Liver (tissue), 9 donors: Measurements from ENCODE around the gene P3H4. TPM values are rescaled to one million over a fixed set of nuclear protein-coding genes. Genes with fewer than 3 reads are reported as not detected.

Experiments
- DNase-seq: peaks from one replicate; pipeline ENCODE4 v3.0.0-alpha.2; 2017; ENCODE audit warnings: low spot score
- H3K27ac ChIP-seq, 2 donors: one replicate each; pipeline ENCODE4 v1.7.0; 2013; ENCODE audit warnings: inconsistent platforms in 2 of 2, low read length in 2 of 2, control low read depth in 1 of 2, low read depth in 1 of 2, mild to moderate bottlenecking in 1 of 2
- H3K27me3 ChIP-seq, 4 donors: one replicate each; pipeline versions ENCODE4 v1.6.1 to v1.7.0; 2013; ENCODE audit warnings: low read length in 3 of 4, inconsistent platforms in 1 of 4, mild to moderate bottlenecking in 1 of 4, moderate library complexity in 1 of 4; ENCODE audit not compliant: control insufficient read depth in 4 of 4, insufficient read depth in 4 of 4
- H3K36me3 ChIP-seq, 4 donors: one replicate each; pipeline versions ENCODE4 v1.6.1 to v1.7.0; 2013; ENCODE audit warnings: low read length in 3 of 4, mild to moderate bottlenecking in 3 of 4, low read depth in 1 of 4, moderate library complexity in 1 of 4; ENCODE audit not compliant: control insufficient read depth in 4 of 4, insufficient read depth in 3 of 4
- H3K4me1 ChIP-seq, 4 donors: one replicate each; pipeline versions ENCODE4 v1.6.1 to v1.7.0; 2013; ENCODE audit warnings: low read length in 3 of 4, mild to moderate bottlenecking in 3 of 4, moderate library complexity in 1 of 4; ENCODE audit not compliant: control insufficient read depth in 4 of 4, insufficient read depth in 4 of 4
- H3K4me3 ChIP-seq, 3 donors: one replicate each; pipeline versions ENCODE4 v1.6.1 to v1.7.0; 2013; ENCODE audit warnings: low read length in 3 of 3, control low read depth in 1 of 3, low read depth in 1 of 3, mild to moderate bottlenecking in 1 of 3
- H3K9ac ChIP-seq, 2 donors: one replicate each; pipeline ENCODE4 v1.7.0; 2013; ENCODE audit warnings: low read length in 2 of 2, mild to moderate bottlenecking in 2 of 2, moderate library complexity in 2 of 2, control low read depth in 1 of 2, low read depth in 1 of 2
- H3K9me3 ChIP-seq, 4 donors: one replicate each; pipeline versions ENCODE4 v1.6.1 to v1.7.0; 2013; ENCODE audit warnings: low read length in 3 of 4; ENCODE audit not compliant: control insufficient read depth in 4 of 4
- ATF3 ChIP-seq: IDR thresholded peaks from 2 replicates; pipeline ENCODE4 v1.6.1; 2016; ENCODE audit warnings: antibody characterized with exemption
- CTCF ChIP-seq: fragments of 150-350 bp; IDR thresholded peaks from 2 replicates; pipeline ENCODE4 v1.5.1; 2017; ENCODE audit warnings: improper control_type of control experiment, low read depth, low read length; ENCODE audit not compliant: missing input control
- EGR1 ChIP-seq, 2 donors: IDR thresholded peaks; 2 replicates each; pipeline ENCODE4 v1.6.1; 2016 to 2018; ENCODE audit warnings: antibody characterized with exemption in 2 of 2, low read depth in 2 of 2
- FOXA1 ChIP-seq: IDR thresholded peaks from 2 replicates; pipeline ENCODE4 v1.6.1; 2016; ENCODE audit warnings: antibody characterized with exemption
- GABPA ChIP-seq, 2 donors: IDR thresholded peaks in 1 of 2; conservative IDR thresholded peaks in 1 of 2; 2 replicates each; pipeline ENCODE4 v1.6.1; 2016; ENCODE audit warnings: antibody characterized with exemption in 2 of 2, mild to moderate bottlenecking in 1 of 2, moderate library complexity in 1 of 2
- HNF4A ChIP-seq, 2 donors: conservative IDR thresholded peaks; 2 replicates each; pipeline ENCODE4 v1.6.1; 2016; ENCODE audit warnings: antibody characterized with exemption in 2 of 2, mild to moderate bottlenecking in 2 of 2
- HNF4G ChIP-seq: IDR thresholded peaks from 2 replicates; pipeline ENCODE4 v1.6.1; 2016; ENCODE audit warnings: antibody characterized with exemption
- JUND ChIP-seq, 2 donors: IDR thresholded peaks; 2 replicates each; pipeline ENCODE4 v1.6.1; 2016; ENCODE audit warnings: antibody characterized with exemption in 2 of 2
- NR2F2 ChIP-seq: IDR thresholded peaks from 2 replicates; pipeline ENCODE4 v1.6.1; 2016; ENCODE audit warnings: antibody characterized with exemption
- REST ChIP-seq: IDR thresholded peaks from 2 replicates; pipeline ENCODE4 v1.6.1; 2016; ENCODE audit warnings: antibody characterized with exemption, mild to moderate bottlenecking
- RXRA ChIP-seq, 2 donors: IDR thresholded peaks; 2 replicates each; pipeline ENCODE4 v1.6.1; 2017 to 2018; ENCODE audit warnings: antibody characterized with exemption in 2 of 2, mild to moderate bottlenecking in 1 of 2
- SP1 ChIP-seq: IDR thresholded peaks from 2 replicates; pipeline ENCODE4 v1.6.1; 2018; ENCODE audit warnings: antibody characterized with exemption, mild to moderate bottlenecking
- TAF1 ChIP-seq: conservative IDR thresholded peaks from 2 replicates; pipeline ENCODE4 v1.6.1; 2016; ENCODE audit warnings: antibody characterized with exemption, mild to moderate bottlenecking
- YY1 ChIP-seq: IDR thresholded peaks from 2 replicates; pipeline ENCODE4 v1.6.1; 2016; ENCODE audit warnings: antibody characterized with exemption, mild to moderate bottlenecking
- WGBS: extraction: QIAGEN DNeasy Blood & Tissue Kit; methylation state at CpG from one replicate; pipeline ENCODE4 v1.1.7; 2013; 5-methylcytosine and 5-hydroxymethylcytosine counted together
- polyA plus RNA-seq, 2 donors: library from polyadenylated mRNA; stranded (reverse) in 1 of 2; unstranded in 1 of 2; fragments of 200-250 nt in 1 of 2; fragments of >200 nt in 1 of 2; fragmentation: Nextera tagmentation in 1 of 2; extraction: Ambion mirVana in 1 of 2; gene quantifications; one replicate each; pipeline versions ENCODE4 v1.2.1 to v1.2.3, GENCODE V29; 2013 to 2015
- total RNA-seq, 2 donors: library from RNA; depleted of rRNA; stranded (reverse); fragments of >200 nt; gene quantifications; one replicate each; pipeline ENCODE4 v1.2.3, GENCODE V29; 2014
- TF ChIP-seq, protein P1 (sequence below): IDR thresholded peaks from 2 replicates; pipeline ENCODE4 v1.6.1; 2016; ENCODE audit warnings: antibody characterized with exemption
- donor health status: healthy.
- donor health status: healthy.
- donor health status: healthy.
- donor health status: healthy.
- donor health status: healthy.

Gene P3H4
- total and polyA plus RNA-seq, 4 donors: 1.7 to 5.6 (median 2.3) TPM

- H3K27me3 ChIP-seq: no peaks in the 10 kb centered on the region
- H3K9me3 ChIP-seq: no peaks in the 10 kb centered on the region
- TF ChIP-seq NR2F2: no peak
- TF ChIP-seq EGR1 (IDR thresholded peaks at IDR 0.05; ENCODE audit: low read depth in 2 of 2): no peak
- TF ChIP-seq TAF1: no peak
- no peak for TF ChIP-seq SP1
- TF ChIP-seq ATF3: no peak
- TF ChIP-seq YY1: no peak
- TF ChIP-seq, protein P1, sequence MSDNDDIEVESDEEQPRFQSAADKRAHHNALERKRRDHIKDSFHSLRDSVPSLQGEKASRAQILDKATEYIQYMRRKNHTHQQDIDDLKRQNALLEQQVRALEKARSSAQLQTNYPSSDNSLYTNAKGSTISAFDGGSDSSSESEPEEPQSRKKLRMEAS: no peak
- no peak for TF ChIP-seq GABPA (IDR thresholded peaks at IDR 0.05 in 1 of 2, conservative IDR thresholded peaks at IDR 0.05 in 1 of 2)
- TF ChIP-seq HNF4G: no peak
- TF ChIP-seq FOXA1: no peak
- no peak for TF ChIP-seq HNF4A (conservative IDR thresholded peaks at IDR 0.05)
- no peak for TF ChIP-seq JUND (IDR thresholded peaks at IDR 0.05)
- TF ChIP-seq RXRA (IDR thresholded peaks at IDR 0.05): no peak
- peak overlapping the region; percentile 81 to 83 for H3K27ac ChIP-seq
- H3K4me3 ChIP-seq: peak overlapping the region; percentile 37 to 60 (median 55)
- DNase-seq: no peak
- peak overlapping the region; percentile 7 to 24 for H3K9ac ChIP-seq
- H3K4me1 ChIP-seq: peaks cover 17 to 67% (median 50%) of the 10 kb centered on the region in 4 donors
- H3K36me3 ChIP-seq: peaks cover 4 to 23% (median 15%) of the 10 kb centered on the region in 4 donors
- 30% methylated on average over 4 of the region's 4 CpGs for WGBS
Measured at GRCh38 chr17:41772218-41772585, 39.5 kb downstream of the P3H4 start.

DNA sequence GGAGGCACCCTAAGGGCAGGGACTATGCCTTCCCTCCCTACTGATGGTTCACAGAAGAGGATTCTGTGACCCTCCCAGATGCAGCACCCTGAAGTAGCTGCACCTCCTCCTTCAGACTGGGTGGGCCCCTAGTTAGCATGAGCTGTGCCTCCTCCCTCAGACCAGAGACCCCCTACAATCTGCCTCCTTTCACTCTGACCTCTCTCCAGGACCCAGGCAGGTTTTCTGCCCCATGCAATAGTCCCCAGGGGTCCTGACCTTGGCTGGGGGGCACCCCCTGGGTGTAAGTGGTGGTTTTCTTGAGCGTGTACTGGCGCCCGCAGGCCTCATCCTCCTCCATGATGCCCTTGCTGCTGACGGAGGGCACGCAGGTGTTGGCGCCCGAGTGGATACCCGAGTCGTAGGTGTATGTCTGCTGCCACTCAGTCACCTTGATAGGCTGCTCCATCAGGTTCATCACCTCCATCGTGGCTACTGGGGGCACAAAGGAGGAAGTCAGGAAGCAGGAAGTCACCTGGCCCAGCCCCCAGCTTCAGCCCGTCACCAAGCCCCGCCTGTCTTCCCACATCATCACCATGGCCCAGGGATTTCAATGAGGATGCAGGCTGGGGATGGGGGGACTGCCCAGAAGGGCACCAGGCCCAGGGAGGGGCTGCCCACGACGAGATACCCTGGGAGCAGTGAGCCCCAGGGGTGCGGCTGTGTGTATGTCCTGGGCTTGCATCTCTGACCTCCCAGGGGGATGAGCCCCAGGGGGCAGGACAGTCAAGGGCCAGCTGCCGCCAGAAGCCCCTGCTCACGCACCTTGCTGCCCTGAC is 40.2 kb downstream of the P3H4 start:
- Histone ChIP-seq H3K9ac (peak overlapping the region in 1 of 2 donors; percentile 24), H3K27me3 (no peaks in the 10 kb centered on the region), H3K9me3 (no peaks in the 10 kb centered on the region), H3K27ac (peak overlapping the region; percentile 81 to 83), H3K36me3 (peaks cover 4 to 27% (median 17%) of the 10 kb centered on the region in 4 donors), H3K4me3 (peak overlapping the region in 2 of 3 donors; percentile 37 to 55), H3K4me1 (peaks cover 12 to 61% (median 44%) of the 10 kb centered on the region in 4 donors)
- no peak for DNase-seq
- TF ChIP-seq REST (no peak), CTCF (no peak)
- 78% methylated on average over 17 of the region's 17 CpGs for WGBS
